ENCODE measurements around the gene ANKRD44. TPM values are rescaled to one million over a fixed set of nuclear protein-coding genes. Genes with fewer than 3 reads are reported as not detected.
"Not testable (repeated sequence)": the region's sequence is repeated elsewhere in the genome, so short reads cannot be mapped to it uniquely, and the experiment has no call there.

ANKRD44 gene
- total RNA-seq, 2 donors from 2014 or later = 57.8 to 93.4 TPM

GRCh38 chr2:197354169-197354558 is 43.6 kb upstream of the ANKRD44 start:
- no peak for TF ChIP-seq CTCF (IDR thresholded peaks at IDR 0.05)
- no peaks in the 10 kb centered on the region for H3K36me3 ChIP-seq
- no peak for DNase-seq (ENCODE audit: low spot score)

GRCh38 chr2:197353393-197354168 is 43.0 kb upstream of the ANKRD44 start:
- Histone ChIP-seq H3K27ac (no peak overlapping the region), H3K4me1 (ENCODE audit: control insufficient read depth in 1 of 2, low read depth in 2 of 2) (no peaks in the 10 kb centered on the region), H3K9me3 (no peaks in the 10 kb centered on the region), H3K27me3 (replicated peaks; ENCODE audit: insufficient read depth) (no peaks in the 10 kb centered on the region), H3K36me3 (no peaks in the 10 kb centered on the region), H3K4me3 (no peak overlapping the region)
- ATAC-seq (ENCODE audit: insufficient number of reproducible peaks, low FRiP score, low read depth) (no peak), DNase-seq (ENCODE audit: low spot score) (no peak)
- no peak for TF ChIP-seq CTCF (IDR thresholded peaks at IDR 0.05)

More at GRCh38 chr2:197354169-197354558, 43.6 kb upstream of the ANKRD44 start:
- Histone ChIP-seq H3K4me3 (no peak overlapping the region), H3K4me1 (ENCODE audit: control insufficient read depth in 1 of 2, low read depth in 2 of 2) (no peaks in the 10 kb centered on the region), H3K9me3 (no peaks in the 10 kb centered on the region), H3K27me3 (replicated peaks; ENCODE audit: insufficient read depth) (no peaks in the 10 kb centered on the region), H3K27ac (no peak overlapping the region)
- no peak for ATAC-seq (ENCODE audit: insufficient number of reproducible peaks, low FRiP score, low read depth)

GRCh38 chr2:197349699-197350098 is 39.1 kb upstream of the ANKRD44 start:
- no peak for ATAC-seq (ENCODE audit: insufficient number of reproducible peaks, low FRiP score, low read depth)
- H3K4me1 ChIP-seq (ENCODE audit: control insufficient read depth in 1 of 2, low read depth in 2 of 2) = no peaks in the 10 kb centered on the region

GRCh38 chr2:197348721-197349360 is 38.3 kb upstream of the ANKRD44 start:
- DNase-seq (ENCODE audit: low spot score) (no peak), ATAC-seq (ENCODE audit: insufficient number of reproducible peaks, low FRiP score, low read depth) (no peak)
- Histone ChIP-seq H3K27me3 (replicated peaks; ENCODE audit: insufficient read depth) (no peaks in the 10 kb centered on the region), H3K9me3 (no peaks in the 10 kb centered on the region), H3K27ac (no peak overlapping the region), H3K4me3 (no peak overlapping the region), H3K4me1 (ENCODE audit: control insufficient read depth in 1 of 2, low read depth in 2 of 2) (no peaks in the 10 kb centered on the region), H3K36me3 (no peaks in the 10 kb centered on the region)
- TF ChIP-seq CTCF (IDR thresholded peaks at IDR 0.05) = no peak

More at GRCh38 chr2:197349699-197350098, 39.1 kb upstream of the ANKRD44 start:
- no peak overlapping the region for H3K4me3 ChIP-seq
- TF ChIP-seq CTCF (IDR thresholded peaks at IDR 0.05) = no peak
- H3K36me3 ChIP-seq = no peaks in the 10 kb centered on the region
- no peak overlapping the region for H3K27ac ChIP-seq
- no peaks in the 10 kb centered on the region for H3K27me3 ChIP-seq (replicated peaks; ENCODE audit: insufficient read depth)
- H3K9me3 ChIP-seq = no peaks in the 10 kb centered on the region
- no peak for DNase-seq (ENCODE audit: low spot score)

GRCh38 chr2:197345846-197346370 is 35.3 kb upstream of the ANKRD44 start:
- Histone ChIP-seq H3K27me3 (replicated peaks; ENCODE audit: insufficient read depth) (no peaks in the 10 kb centered on the region), H3K9me3 (no peaks in the 10 kb centered on the region), H3K27ac (no peak overlapping the region), H3K4me1 (ENCODE audit: control insufficient read depth in 1 of 2, low read depth in 2 of 2) (no peaks in the 10 kb centered on the region), H3K36me3 (no peaks in the 10 kb centered on the region), H3K4me3 (no peak overlapping the region)
- TF ChIP-seq CTCF (IDR thresholded peaks at IDR 0.05) = no peak
- ATAC-seq (ENCODE audit: insufficient number of reproducible peaks, low FRiP score, low read depth) (peak; percentile 28), DNase-seq (ENCODE audit: low spot score) (no peak)

GRCh38 chr2:197343968-197344367 is 33.4 kb upstream of the ANKRD44 start:
- DNase-seq (ENCODE audit: low spot score) = not testable (repeated sequence)

More at GRCh38 chr2:197343968-197344367, 33.4 kb upstream of the ANKRD44 start:
- not testable (repeated sequence) for ATAC-seq (ENCODE audit: insufficient number of reproducible peaks, low FRiP score, low read depth); H3K27me3 ChIP-seq (replicated peaks; ENCODE audit: insufficient read depth); H3K9me3 ChIP-seq; H3K27ac ChIP-seq; H3K4me3 ChIP-seq; H3K4me1 ChIP-seq (ENCODE audit: control insufficient read depth in 1 of 2, low read depth in 2 of 2); H3K36me3 ChIP-seq
